ENCODE results near the gene KLHL17.

The KLHL17 gene

DNA sequence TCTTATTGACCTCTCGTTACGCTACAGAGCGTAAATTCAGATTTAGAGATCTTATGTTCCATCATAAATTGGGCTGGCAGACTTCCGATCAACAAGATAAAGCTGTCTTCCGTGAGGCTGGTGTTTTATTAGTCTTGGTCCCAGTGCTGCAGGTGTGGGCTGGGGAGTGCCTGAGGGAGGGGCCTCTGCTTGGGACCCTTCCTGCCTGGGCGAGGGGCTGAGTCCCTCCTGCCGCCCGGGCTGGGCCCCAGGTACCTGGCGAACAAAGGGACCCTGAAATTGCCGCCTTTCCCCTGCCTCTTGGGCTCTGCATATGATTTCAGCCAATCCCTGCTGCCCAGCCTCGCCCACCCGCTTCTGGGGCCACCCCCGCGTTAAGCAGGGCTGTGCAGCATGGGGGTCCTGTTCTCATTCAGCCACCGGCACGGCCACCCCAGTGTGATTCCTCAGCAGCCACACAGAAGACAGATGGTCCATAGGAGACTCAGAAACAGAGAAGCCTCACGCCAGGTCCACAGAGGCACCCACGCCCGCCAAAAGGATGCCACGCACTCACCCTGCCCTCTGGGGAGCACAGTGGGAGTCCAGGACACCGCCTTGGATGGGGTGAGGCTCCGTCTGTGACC lies 42.8 kb upstream of the KLHL17 start:
- Mint-ChIP-seq H3K27ac (no peak overlapping the region), H3K4me3 (no peak overlapping the region), H3K36me3 (ENCODE audit: insufficient read depth) (no peaks in the 10 kb centered on the region), H3K9me3 (no peaks in the 10 kb centered on the region), H3K27me3 (peaks cover 68 to 87% of the 10 kb centered on the region in 2 donors), H3K4me1 (ENCODE audit: low read depth in 2 of 2) (peaks cover 5 to 15% of the 10 kb centered on the region in 2 donors)
- ATAC-seq (replicated peaks) (no peak), DNase-seq (no peak)

DNA sequence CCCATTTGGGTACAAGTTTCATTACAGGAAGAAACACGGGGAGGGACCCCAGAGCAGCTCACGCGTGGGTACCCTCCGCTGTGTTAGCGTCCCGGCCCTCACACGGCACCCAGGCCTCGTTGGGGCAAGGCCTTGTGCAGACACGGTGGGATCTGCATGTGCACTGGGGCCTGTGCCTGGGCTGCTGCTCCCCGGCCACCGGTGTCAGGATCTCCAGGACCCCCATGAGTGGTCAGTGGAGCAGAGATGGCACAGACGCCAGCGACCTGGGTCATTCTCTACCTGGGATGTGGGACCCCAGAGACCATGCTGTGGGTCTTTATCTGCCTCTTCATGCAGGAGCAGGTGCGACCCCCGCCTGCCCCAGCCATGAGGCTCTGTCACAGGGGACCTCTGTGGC lies 42.0 kb upstream of the KLHL17 start:
- Mint-ChIP-seq H3K4me3 (no peak overlapping the region), H3K27ac (no peak overlapping the region), H3K27me3 (peaks cover 67 to 87% of the 10 kb centered on the region in 2 donors), H3K4me1 (ENCODE audit: low read depth in 2 of 2) (peaks cover 8 to 15% of the 10 kb centered on the region in 2 donors), H3K9me3 (no peaks in the 10 kb centered on the region), H3K36me3 (ENCODE audit: insufficient read depth) (no peaks in the 10 kb centered on the region)
- DNase-seq (no peak), ATAC-seq (replicated peaks) (no peak)

DNA sequence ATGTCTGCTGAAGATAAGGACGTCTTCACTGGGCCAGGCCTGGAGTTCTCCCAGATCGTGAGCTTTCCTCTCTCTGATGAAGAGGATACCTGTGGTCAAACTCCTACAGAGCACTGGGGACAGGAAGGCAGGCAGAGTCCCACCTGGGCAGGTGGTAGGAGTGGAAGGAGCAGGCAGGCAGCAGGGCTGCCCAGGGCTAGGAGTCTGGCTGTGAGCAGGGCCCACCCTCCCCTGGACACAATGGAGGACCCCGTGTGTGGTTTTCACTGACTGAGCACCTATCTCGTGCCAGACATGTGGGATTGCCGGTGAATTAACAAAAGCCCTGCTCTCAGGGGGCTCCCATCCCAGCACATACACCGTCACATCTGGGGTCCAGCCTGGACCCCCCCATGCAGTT lies 41.5 kb upstream of the KLHL17 start:
- ATAC-seq (replicated peaks) (no peak), DNase-seq (no peak)
- H3K9me3 Mint-ChIP-seq: no peaks in the 10 kb centered on the region
- peaks cover 10 to 16% of the 10 kb centered on the region in 2 donors for H3K4me1 Mint-ChIP-seq (ENCODE audit: low read depth in 2 of 2)
- no peak overlapping the region for H3K27ac Mint-ChIP-seq
- H3K27me3 Mint-ChIP-seq: peaks cover 69 to 84% of the 10 kb centered on the region in 2 donors
- no peaks in the 10 kb centered on the region for H3K36me3 Mint-ChIP-seq (ENCODE audit: insufficient read depth)
- H3K4me3 Mint-ChIP-seq: no peak overlapping the region

DNA sequence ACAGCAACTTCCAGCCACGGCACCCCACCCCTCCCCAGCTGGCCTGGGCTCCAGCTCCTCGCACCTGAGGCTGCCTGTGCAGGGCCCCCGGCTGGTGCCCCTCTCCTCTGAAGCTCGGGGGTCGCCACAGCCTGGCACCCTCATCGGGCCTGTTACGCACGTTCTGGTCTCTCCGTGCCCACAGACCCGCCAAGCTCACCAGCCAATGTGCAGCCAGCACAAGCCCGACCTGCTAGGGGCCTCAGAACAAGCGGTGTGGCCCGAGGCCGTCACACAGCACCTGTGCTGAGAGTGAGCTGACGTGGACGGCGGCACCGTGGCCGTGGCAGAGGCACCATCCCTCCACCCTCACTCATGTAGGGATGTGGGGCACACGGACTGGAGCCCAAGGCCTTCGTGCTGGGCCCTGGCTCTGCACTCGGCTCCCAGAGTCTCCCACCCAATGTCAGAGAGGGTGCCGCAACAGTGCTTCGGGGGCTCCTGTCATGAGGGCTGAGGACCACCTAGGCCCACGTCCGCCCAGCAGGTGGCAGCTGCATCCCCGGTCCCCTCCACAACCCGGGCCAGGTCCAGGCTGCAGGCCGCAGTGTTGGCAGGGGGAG lies 41.0 kb upstream of the KLHL17 start:
- Mint-ChIP-seq H3K36me3 (ENCODE audit: insufficient read depth) (no peaks in the 10 kb centered on the region), H3K4me1 (ENCODE audit: low read depth in 2 of 2) (peaks cover 10 to 16% of the 10 kb centered on the region in 2 donors), H3K27me3 (peaks cover 64 to 79% of the 10 kb centered on the region in 2 donors), H3K4me3 (no peak overlapping the region), H3K9me3 (no peaks in the 10 kb centered on the region), H3K27ac (no peak overlapping the region)
- DNase-seq (no peak), ATAC-seq (replicated peaks) (no peak)

DNA sequence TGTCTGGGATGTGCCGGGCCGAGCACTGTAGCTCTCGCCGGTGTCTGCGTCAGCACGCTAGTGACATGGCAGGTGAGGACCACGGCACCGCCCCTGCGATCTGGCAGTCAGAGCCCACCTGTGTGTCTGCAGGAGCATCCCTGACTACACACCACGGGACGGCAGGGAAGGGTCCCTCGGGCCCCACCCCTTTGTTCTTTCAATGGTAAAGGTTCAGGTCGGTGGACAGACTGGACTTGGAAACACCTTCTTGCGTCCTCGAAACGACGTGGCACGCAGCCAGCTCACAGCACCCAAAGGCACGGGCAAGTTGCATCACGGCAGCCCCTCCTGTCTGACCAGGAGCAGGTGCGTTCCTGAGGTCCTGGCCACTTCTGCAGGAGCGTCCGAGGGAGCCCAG lies 40.4 kb upstream of the KLHL17 start:
- DNase-seq (no peak), ATAC-seq (replicated peaks) (no peak)
- no peaks in the 10 kb centered on the region for H3K9me3 Mint-ChIP-seq
- no peak overlapping the region for H3K4me3 Mint-ChIP-seq
- peaks cover 58 to 73% of the 10 kb centered on the region in 2 donors for H3K27me3 Mint-ChIP-seq
- H3K27ac Mint-ChIP-seq: no peak overlapping the region
- H3K4me1 Mint-ChIP-seq (ENCODE audit: low read depth in 2 of 2): peaks cover 10 to 16% of the 10 kb centered on the region in 2 donors
- H3K36me3 Mint-ChIP-seq (ENCODE audit: insufficient read depth): no peaks in the 10 kb centered on the region

DNA sequence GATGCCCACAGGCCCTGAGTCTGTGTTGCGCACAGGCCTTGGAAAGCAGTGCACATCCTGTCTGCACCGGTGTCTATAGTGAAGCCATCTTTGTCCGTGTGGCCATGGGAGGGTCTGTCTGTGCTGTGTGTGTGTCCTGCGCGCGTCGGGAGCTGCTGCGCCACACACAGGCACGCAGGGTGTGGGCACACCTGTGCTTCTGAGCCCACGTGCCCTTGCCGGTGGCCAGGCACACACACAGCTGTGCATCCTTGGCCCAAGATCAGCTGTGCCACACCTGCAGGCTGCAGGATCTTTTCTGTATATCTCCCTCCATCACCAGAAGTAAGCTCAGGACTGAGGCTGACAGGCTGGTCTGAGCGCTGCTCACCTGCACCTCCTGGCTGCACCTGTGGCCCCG lies 39.9 kb upstream of the KLHL17 start:
- ATAC-seq (replicated peaks) (no peak), DNase-seq (no peak)
- H3K4me1 Mint-ChIP-seq (ENCODE audit: low read depth in 2 of 2): peaks cover 10 to 16% of the 10 kb centered on the region in 2 donors
- H3K9me3 Mint-ChIP-seq: no peaks in the 10 kb centered on the region
- H3K36me3 Mint-ChIP-seq (ENCODE audit: insufficient read depth): no peaks in the 10 kb centered on the region
- H3K27ac Mint-ChIP-seq: no peak overlapping the region
- peak overlapping the region; percentile 21 to 34 for H3K4me3 Mint-ChIP-seq
- peaks cover 54 to 67% of the 10 kb centered on the region in 2 donors for H3K27me3 Mint-ChIP-seq

DNA sequence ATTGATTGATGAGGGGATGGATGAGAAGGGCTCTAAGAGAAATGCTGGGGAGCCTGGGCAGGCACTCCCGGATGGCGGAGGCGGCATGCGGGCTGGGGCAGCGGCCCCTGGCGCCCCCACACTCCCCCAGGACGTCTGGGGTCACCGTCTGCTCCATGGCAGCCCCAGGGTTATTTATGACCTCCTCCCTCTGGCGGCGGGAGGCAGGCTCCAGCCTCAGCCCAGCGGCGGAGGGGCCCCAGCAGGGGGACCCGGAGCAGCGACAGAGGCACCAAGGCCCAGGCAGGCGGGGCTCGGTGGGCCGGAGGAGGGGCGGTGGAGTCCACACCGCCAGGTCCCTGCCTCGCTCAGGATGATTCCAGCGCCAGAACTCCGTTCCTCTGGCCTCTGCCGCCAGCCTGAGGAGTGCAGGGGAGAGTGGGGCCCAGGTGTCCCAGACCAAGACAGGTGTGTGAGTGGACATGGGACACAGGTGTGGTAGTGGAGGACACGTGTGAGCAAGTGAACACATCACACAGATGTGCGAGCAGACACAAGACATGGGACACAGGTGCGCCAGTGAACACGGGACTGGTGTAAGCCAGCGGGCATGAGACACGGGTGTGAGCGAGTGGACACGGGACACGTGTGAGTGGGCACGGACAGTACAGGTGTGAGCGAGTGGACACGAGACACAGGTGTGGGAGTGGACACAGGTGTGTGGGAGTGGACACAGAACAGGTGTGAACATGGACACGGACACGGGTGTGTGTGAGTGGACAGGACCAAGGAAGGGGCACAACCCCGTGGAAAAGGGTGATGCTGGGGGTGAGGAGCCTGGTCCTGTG lies 39.2 kb upstream of the KLHL17 start:
- Mint-ChIP-seq H3K4me3 (peak overlapping the region; percentile 34 to 74), H3K27ac (no peak overlapping the region), H3K9me3 (no peaks in the 10 kb centered on the region), H3K4me1 (ENCODE audit: low read depth in 2 of 2) (peaks cover 10 to 18% of the 10 kb centered on the region in 2 donors), H3K27me3 (peaks cover 59 to 71% of the 10 kb centered on the region in 2 donors), H3K36me3 (ENCODE audit: insufficient read depth) (no peaks in the 10 kb centered on the region)
- DNase-seq: peak in 1 of 3 experiments; percentile 30
- peak; percentile 60 for ATAC-seq (replicated peaks)

DNA sequence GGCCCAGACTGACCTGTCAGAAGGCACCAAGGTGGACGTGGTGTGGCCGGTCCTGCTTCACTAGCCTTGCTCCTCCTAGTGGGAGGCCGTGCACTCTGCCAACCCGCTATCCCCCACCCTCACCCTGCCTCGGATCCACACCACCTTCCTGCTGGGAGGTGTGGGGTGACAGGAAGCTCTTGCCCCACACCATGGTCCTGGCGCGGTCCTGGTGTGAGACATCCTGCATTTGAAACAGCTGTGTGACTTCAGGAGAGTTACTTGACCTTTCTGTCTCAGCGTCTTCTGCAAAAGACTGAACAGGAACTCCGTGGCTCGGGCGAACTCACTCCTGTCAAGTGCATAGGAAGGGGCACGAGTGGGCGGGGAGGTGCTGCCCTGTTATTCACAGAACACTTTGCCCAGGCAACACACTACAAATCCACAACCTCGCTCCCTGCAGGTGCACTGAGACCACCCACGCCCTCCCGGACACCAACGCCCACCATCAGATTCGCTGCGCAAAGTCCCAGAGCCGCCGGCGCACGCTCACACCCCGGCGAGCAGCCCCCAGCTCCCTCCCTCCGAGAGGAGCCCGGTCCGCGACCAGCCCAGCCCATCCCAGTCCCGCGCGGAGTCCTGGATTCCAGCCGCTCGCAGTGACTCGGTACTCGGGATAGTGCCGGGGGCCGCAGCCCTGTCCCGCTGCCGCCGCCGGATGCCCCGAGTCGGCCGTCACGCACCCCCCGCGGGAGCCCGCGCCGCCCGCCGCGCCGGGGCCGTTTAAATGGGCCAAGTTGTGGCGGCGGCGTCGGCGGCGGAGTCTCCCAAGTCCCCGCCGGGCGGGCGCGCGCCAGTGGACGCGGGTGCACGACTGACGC lies 37.0 kb upstream of the KLHL17 start, which contains the start of gene SAMD11:
Gene SAMD11 (plus strand): TSS at position 793 of the 860 bp plus-strand sequence. CDS start 509 bp downstream, outside the sequence.
- DNase-seq: peak; percentile 60 to 75 (median 66)
- H3K4me1 Mint-ChIP-seq (ENCODE audit: low read depth in 2 of 2): peaks cover 10 to 18% of the 10 kb centered on the region in 2 donors
- H3K36me3 Mint-ChIP-seq (ENCODE audit: insufficient read depth): peaks cover 4% of the 10 kb centered on the region
- peaks cover 56 to 74% of the 10 kb centered on the region in 2 donors for H3K27me3 Mint-ChIP-seq
- H3K9me3 Mint-ChIP-seq: no peaks in the 10 kb centered on the region
- peak within 1 kb of the TSS; percentile 74 to 78 for H3K4me3 Mint-ChIP-seq
- no peak within 1 kb of the TSS for H3K27ac Mint-ChIP-seq
- ATAC-seq (replicated peaks): peak; percentile 71

DNA sequence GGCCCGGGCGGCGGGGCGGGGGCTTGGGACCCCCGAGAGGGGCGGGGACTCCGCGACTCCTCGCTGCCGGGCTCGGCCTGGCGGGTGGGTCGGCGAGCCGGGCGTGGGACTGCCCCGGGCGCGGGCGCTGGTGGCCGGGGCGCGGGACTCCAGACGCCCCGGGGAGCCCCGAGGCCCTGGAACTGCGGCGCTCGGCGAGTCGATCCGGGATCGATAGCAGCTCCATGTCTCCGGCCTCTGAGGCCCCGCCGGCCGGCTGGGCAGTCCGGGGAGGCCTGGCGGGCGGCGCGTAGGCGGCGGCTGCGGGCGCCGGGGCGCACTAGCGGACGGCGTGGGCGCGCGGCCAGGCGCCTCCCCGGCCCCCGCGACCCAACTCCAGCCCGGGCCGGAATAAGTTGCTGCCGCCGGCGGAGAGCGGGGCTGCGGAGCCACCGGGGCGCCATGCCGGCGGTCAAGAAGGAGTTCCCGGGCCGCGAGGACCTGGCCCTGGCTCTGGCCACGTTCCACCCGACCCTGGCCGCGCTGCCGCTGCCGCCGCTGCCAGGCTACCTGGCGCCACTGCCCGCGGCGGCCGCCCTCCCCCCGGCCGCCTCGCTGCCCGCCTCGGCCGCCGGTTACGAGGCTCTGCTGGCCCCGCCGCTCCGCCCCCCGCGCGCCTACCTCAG lies 36.3 kb upstream of the KLHL17 start:
- peak overlapping the region; percentile 56 to 57 for H3K4me3 Mint-ChIP-seq
- H3K4me1 Mint-ChIP-seq (ENCODE audit: low read depth in 2 of 2): peaks cover 10 to 18% of the 10 kb centered on the region in 2 donors
- peaks cover 54 to 71% of the 10 kb centered on the region in 2 donors for H3K27me3 Mint-ChIP-seq
- DNase-seq (no peak), ATAC-seq (replicated peaks) (no peak)
- peaks cover 4% of the 10 kb centered on the region for H3K36me3 Mint-ChIP-seq (ENCODE audit: insufficient read depth)
- H3K27ac Mint-ChIP-seq: no peak overlapping the region
- H3K9me3 Mint-ChIP-seq: no peaks in the 10 kb centered on the region

DNA sequence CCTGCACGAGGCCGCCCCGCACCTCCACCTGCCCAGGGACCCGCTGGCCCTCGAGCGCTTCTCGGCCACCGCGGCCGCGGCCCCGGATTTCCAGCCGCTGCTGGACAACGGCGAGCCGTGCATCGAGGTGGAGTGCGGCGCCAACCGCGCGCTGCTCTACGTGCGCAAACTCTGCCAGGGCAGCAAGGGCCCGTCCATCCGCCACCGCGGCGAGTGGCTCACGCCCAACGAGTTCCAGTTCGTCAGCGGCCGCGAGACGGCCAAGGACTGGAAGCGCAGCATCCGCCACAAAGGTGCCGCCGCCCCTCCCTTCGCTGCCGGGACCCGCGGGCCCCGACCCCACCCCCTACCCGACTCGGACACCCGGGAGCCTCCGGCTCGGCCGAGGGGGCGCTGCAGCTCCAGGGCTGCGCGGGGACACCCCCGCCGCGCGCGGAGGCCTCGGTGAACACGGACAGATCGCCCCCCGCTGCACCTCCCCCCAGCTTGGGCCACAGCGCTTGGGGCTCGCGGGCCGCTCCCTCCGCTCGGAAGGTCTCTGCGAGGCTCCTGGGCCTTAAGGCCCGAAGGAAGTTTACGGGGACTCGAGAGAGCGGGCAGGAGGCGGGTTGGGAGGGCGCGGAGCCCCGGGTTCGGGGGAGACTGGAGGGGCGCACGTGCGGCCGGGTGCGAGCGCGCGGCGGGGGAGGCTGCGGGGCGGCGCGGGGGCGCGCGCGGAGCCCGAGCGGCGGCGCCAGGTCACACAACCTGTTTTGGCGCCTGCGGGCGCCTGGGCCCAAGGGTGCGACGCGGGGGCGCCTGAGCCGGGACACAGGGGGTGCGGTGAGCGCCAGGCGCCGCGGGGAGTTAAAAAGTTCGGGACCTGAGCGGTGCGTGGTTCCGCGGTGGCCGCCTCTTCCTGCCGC lies 35.5 kb upstream of the KLHL17 start:
- peaks cover 4% of the 10 kb centered on the region for H3K36me3 Mint-ChIP-seq (ENCODE audit: insufficient read depth)
- H3K27ac Mint-ChIP-seq: no peak overlapping the region
- H3K27me3 Mint-ChIP-seq: peaks cover 57 to 71% of the 10 kb centered on the region in 2 donors
- H3K9me3 Mint-ChIP-seq: no peaks in the 10 kb centered on the region
- no peak for DNase-seq
- peak; percentile 4 for ATAC-seq (replicated peaks)
- peaks cover 10 to 18% of the 10 kb centered on the region in 2 donors for H3K4me1 Mint-ChIP-seq (ENCODE audit: low read depth in 2 of 2)
- H3K4me3 Mint-ChIP-seq: peak overlapping the region; percentile 56 to 57

DNA sequence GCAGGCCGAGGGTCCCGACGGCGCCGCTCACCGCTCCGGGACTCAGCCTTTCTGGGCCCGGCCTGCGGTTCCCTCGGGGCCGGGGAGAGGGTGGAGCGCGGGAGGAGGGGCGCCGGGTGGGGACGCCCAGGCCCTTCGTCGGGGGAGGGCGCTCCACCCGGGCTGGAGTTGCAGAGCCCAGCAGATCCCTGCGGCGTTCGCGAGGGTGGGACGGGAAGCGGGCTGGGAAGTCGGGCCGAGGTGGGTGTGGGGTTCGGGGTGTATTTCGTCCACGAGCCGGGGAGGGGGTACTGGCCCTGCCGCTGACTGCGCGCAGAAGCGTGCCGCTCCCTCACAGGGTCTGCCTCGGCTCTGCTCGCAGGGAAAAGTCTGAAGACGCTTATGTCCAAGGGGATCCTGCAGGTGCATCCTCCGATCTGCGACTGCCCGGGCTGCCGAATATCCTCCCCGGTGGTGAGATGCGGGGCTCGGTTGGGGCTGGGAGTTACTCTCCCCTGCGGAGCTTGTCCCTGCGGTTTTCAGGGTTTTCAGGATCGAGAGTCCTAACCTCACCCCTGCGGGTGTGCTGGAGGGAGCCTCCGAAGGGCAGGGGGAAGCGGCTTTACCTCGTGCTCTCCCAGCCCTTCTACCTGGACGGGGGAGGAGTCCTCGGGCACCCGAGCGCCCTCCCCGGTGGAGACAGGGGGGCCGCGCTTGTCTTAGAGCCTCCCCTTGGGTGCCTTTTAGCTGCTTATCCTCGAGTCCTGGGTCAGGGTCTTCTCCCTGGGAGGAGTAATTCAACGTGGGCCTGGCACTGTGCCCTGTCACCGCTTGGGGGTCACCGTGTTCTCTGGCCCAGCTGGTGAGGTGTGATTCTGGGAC lies 34.6 kb upstream of the KLHL17 start:
- ATAC-seq (replicated peaks) (peak; percentile 3), DNase-seq (no peak)
- H3K9me3 Mint-ChIP-seq: no peaks in the 10 kb centered on the region
- peaks cover 50 to 63% of the 10 kb centered on the region in 2 donors for H3K27me3 Mint-ChIP-seq
- peaks cover 6 to 13% of the 10 kb centered on the region in 2 donors for H3K4me1 Mint-ChIP-seq (ENCODE audit: low read depth in 2 of 2)
- H3K27ac Mint-ChIP-seq: no peak overlapping the region
- peaks cover 4% of the 10 kb centered on the region for H3K36me3 Mint-ChIP-seq (ENCODE audit: insufficient read depth)
- peak overlapping the region; percentile 43 to 66 for H3K4me3 Mint-ChIP-seq

Data from effector memory CD8-positive, alpha-beta T cell (primary cell).